GM23338 (cell line): Measurements from ENCODE around the gene RASGRP1. TPM values are rescaled to one million over a fixed set of nuclear protein-coding genes. Genes with fewer than 3 reads are reported as not detected.

Experiments used
- ATAC-seq: fragments of 200-7000 bp; cut with Tn5 transposase; 3 replicates; pipeline ENCODE4 v1.9.1; 2020
- DNase-seq: peaks from one replicate; pipeline ENCODE4 v3.0.0-alpha.2; 2015; ENCODE audit warnings: low spot score
- H2AFZ ChIP-seq: fragments of 200-600 bp; sonication (generic); 2 replicates; pipeline ENCODE4 v1.8.0; 2016; ENCODE audit warnings: antibody characterized with exemption, mild to moderate bottlenecking, moderate library complexity
- H3F3A ChIP-seq: fragments of 200-600 bp; sonication (generic); replicated peaks from 2 replicates; pipeline ENCODE4 v1.8.0; 2017; ENCODE audit warnings: antibody characterized with exemption, mixed run types, low read depth
- H3K27ac ChIP-seq: fragments of 200-600 bp; sonication (generic); 2 replicates; pipeline ENCODE4 v1.6.1; 2016; ENCODE audit warnings: low read depth
- H3K27me3 ChIP-seq: fragments of 200-600 bp; sonication (generic); 2 replicates; pipeline ENCODE4 v1.8.0; 2016; ENCODE audit warnings: mild to moderate bottlenecking, mixed run types, moderate library complexity; ENCODE audit not compliant: insufficient read depth
- H3K36me3 ChIP-seq: fragments of 200-600 bp; sonication (generic); 2 replicates; pipeline ENCODE4 v1.8.0; 2016; ENCODE audit warnings: mild to moderate bottlenecking; ENCODE audit not compliant: insufficient read depth
- H3K4me1 ChIP-seq: fragments of 200-600 bp; sonication (generic); 2 replicates; pipeline ENCODE4 v1.8.0; 2016; ENCODE audit warnings: mild to moderate bottlenecking, moderate library complexity; ENCODE audit not compliant: insufficient read depth
- H3K4me2 ChIP-seq: fragments of 200-600 bp; sonication (generic); 2 replicates; pipeline ENCODE4 v1.7.1; 2017; ENCODE audit warnings: mixed run types
- H3K4me3 ChIP-seq: fragments of 200-600 bp; sonication (generic); 2 replicates; pipeline ENCODE4 v1.6.1; 2016; ENCODE audit warnings: mixed run types
- H3K79me2 ChIP-seq: fragments of 200-600 bp; sonication (generic); replicated peaks from 2 replicates; pipeline ENCODE4 v1.8.0; 2017; ENCODE audit warnings: mild to moderate bottlenecking; ENCODE audit not compliant: insufficient read depth
- H3K9me2 ChIP-seq: fragments of 200-600 bp; sonication (generic); 2 replicates; pipeline ENCODE4 v1.8.0; 2017; ENCODE audit not compliant: insufficient read depth
- H4K20me1 ChIP-seq: fragments of 200-600 bp; sonication (generic); replicated peaks from 2 replicates; pipeline ENCODE4 v1.8.0; 2017; ENCODE audit warnings: mild to moderate bottlenecking; ENCODE audit not compliant: insufficient read depth
- H3K27ac Mint-ChIP-seq: 2 replicates; pipeline ENCODE4 v1.8.0; 2020; ENCODE audit warnings: inconsistent platforms, mild to moderate bottlenecking, moderate library complexity, mixed read lengths
- H3K27me3 Mint-ChIP-seq: 3 replicates; pipeline ENCODE4 v1.8.0; 2022; ENCODE audit warnings: low read depth, mild to moderate bottlenecking, moderate library complexity, mixed read lengths, inconsistent platforms; ENCODE audit not compliant: insufficient read depth, poor library complexity
- H3K36me3 Mint-ChIP-seq: 3 replicates; pipeline ENCODE4 v1.8.0; 2021; ENCODE audit warnings: low read depth, mild to moderate bottlenecking, inconsistent platforms, moderate library complexity, mixed read lengths
- H3K4me1 Mint-ChIP-seq: 3 replicates; pipeline ENCODE4 v1.8.0; 2020; ENCODE audit warnings: mild to moderate bottlenecking, inconsistent platforms, mixed read lengths
- H3K4me3 Mint-ChIP-seq: 3 replicates; pipeline ENCODE4 v1.8.0; 2021; ENCODE audit warnings: moderate library complexity, mild to moderate bottlenecking, inconsistent platforms, mixed read lengths
- H3K9me3 Mint-ChIP-seq: 3 replicates; pipeline ENCODE4 v1.8.0; 2020; ENCODE audit warnings: moderate library complexity, mild to moderate bottlenecking, inconsistent platforms, mixed read lengths
- CREB1 ChIP-seq: fragments of 250-450 bp; sonication (Bioruptor Pico); IDR thresholded peaks from 2 replicates; pipeline ENCODE4 v1.5.0; 2020; ENCODE audit warnings: low read depth, mild to moderate bottlenecking, moderate library complexity
- JUNB ChIP-seq: IDR thresholded peaks from one replicate; pipeline ENCODE4 v1.6.1; 2016; ENCODE audit warnings: antibody characterized with exemption; ENCODE audit not compliant: unreplicated experiment
- polyA plus RNA-seq: library from polyadenylated mRNA; unstranded; fragments of >200 nt; fragmentation: Nextera tagmentation; extraction: Ambion mirVana; gene quantifications from 2 replicates; pipeline ENCODE4 v1.2.1, GENCODE V29; 2016
- total RNA-seq: library from RNA; depleted of rRNA; stranded (reverse); fragments of >200 nt; shearing (Covaris generic); gene quantifications from 2 replicates; pipeline ENCODE4 v1.2.3, GENCODE V29; 2014
- TF ChIP-seq, protein P1 (sequence below): fragments of 250-450 bp; sonication (Bioruptor Pico); IDR thresholded peaks from 2 replicates; pipeline ENCODE4 v1.5.0; 2020; ENCODE audit warnings: mild to moderate bottlenecking, moderate library complexity

Gene RASGRP1
- total and polyA plus RNA-seq, 2 experiments from 2014 or later = 1.1 to 1.2 TPM

DNA sequence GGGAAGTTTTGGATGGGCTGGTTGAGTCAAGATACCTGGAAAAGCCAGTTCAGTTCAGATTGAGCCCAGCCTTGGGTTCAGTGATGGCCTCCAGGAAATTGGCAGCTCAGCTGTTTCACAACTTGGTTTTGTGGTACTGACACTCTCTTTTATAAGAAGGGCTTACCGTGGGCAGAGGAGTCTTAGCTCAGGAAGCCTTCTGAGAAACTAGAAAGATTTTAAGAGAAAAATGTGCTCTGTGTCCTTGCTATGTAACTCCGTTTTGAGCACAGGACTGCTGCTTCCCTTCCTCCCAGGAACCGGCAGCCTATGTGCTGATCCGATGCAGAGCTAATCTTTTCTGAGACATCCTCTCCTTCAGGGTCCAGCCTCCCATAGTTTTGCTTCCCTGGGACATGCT lies 46.6 kb upstream of the RASGRP1 start:
- Mint-ChIP-seq H3K36me3 (no peaks in the 10 kb centered on the region), H3K27me3 (peaks cover 3% of the 10 kb centered on the region), H3K27ac (no peak overlapping the region), H3K4me3 (no peak overlapping the region), H3K9me3 (no peaks in the 10 kb centered on the region), H3K4me1 (peaks cover 4% of the 10 kb centered on the region)
- TF ChIP-seq, protein P1, sequence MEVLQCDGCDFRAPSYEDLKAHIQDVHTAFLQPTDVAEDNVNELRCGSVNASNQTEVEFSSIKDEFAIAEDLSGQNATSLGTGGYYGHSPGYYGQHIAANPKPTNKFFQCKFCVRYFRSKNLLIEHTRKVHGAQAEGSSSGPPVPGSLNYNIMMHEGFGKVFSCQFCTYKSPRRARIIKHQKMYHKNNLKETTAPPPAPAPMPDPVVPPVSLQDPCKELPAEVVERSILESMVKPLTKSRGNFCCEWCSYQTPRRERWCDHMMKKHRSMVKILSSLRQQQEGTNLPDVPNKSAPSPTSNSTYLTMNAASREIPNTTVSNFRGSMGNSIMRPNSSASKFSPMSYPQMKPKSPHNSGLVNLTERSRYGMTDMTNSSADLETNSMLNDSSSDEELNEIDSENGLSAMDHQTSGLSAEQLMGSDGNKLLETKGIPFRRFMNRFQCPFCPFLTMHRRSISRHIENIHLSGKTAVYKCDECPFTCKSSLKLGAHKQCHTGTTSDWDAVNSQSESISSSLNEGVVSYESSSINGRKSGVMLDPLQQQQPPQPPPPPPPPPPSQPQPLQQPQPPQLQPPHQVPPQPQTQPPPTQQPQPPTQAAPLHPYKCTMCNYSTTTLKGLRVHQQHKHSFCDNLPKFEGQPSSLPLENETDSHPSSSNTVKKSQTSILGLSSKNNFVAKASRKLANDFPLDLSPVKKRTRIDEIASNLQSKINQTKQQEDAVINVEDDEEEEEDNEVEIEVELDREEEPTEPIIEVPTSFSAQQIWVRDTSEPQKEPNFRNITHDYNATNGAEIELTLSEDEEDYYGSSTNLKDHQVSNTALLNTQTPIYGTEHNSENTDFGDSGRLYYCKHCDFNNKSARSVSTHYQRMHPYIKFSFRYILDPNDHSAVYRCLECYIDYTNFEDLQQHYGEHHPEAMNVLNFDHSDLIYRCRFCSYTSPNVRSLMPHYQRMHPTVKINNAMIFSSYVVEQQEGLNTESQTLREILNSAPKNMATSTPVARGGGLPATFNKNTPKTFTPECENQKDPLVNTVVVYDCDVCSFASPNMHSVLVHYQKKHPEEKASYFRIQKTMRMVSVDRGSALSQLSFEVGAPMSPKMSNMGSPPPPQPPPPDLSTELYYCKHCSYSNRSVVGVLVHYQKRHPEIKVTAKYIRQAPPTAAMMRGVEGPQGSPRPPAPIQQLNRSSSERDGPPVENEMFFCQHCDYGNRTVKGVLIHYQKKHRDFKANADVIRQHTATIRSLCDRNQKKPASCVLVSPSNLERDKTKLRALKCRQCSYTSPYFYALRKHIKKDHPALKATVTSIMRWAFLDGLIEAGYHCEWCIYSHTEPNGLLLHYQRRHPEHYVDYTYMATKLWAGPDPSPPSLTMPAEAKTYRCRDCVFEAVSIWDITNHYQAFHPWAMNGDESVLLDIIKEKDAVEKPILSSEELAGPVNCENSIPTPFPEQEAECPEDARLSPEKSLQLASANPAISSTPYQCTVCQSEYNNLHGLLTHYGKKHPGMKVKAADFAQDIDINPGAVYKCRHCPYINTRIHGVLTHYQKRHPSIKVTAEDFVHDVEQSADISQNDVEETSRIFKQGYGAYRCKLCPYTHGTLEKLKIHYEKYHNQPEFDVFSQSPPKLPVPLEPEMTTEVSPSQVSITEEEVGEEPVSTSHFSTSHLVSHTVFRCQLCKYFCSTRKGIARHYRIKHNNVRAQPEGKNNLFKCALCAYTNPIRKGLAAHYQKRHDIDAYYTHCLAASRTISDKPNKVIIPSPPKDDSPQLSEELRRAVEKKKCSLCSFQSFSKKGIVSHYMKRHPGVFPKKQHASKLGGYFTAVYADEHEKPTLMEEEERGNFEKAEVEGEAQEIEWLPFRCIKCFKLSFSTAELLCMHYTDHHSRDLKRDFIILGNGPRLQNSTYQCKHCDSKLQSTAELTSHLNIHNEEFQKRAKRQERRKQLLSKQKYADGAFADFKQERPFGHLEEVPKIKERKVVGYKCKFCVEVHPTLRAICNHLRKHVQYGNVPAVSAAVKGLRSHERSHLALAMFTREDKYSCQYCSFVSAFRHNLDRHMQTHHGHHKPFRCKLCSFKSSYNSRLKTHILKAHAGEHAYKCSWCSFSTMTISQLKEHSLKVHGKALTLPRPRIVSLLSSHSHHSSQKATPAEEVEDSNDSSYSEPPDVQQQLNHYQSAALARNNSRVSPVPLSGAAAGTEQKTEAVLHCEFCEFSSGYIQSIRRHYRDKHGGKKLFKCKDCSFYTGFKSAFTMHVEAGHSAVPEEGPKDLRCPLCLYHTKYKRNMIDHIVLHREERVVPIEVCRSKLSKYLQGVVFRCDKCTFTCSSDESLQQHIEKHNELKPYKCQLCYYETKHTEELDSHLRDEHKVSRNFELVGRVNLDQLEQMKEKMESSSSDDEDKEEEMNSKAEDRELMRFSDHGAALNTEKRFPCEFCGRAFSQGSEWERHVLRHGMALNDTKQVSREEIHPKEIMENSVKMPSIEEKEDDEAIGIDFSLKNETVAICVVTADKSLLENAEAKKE (CRISPR knock-in tag) = no peak
- no peak for TF ChIP-seq CREB1 (CRISPR knock-in tag)
- Histone ChIP-seq H3K27me3 (no peaks in the 10 kb centered on the region), H3K4me1 (no peaks in the 10 kb centered on the region), H3K79me2 (no peaks in the 10 kb centered on the region), H3K36me3 (no peaks in the 10 kb centered on the region), H3K4me2 (0 out of 2 replicates have a peak overlapping the region, but pooled peaks have one; percentile 38), H3F3A (no peaks in the 10 kb centered on the region), H2AFZ (no peak overlapping the region; the same call in 1 of the 2 replicates), H4K20me1 (no peaks in the 10 kb centered on the region), H3K27ac (no peak overlapping the region), H3K4me3 (no peak overlapping the region), H3K9me2 (0 out of 2 replicates have a peak, but pooled peaks cover 6% of the 10 kb centered on the region)
- DNase-seq (no peak), ATAC-seq (no peak)

DNA sequence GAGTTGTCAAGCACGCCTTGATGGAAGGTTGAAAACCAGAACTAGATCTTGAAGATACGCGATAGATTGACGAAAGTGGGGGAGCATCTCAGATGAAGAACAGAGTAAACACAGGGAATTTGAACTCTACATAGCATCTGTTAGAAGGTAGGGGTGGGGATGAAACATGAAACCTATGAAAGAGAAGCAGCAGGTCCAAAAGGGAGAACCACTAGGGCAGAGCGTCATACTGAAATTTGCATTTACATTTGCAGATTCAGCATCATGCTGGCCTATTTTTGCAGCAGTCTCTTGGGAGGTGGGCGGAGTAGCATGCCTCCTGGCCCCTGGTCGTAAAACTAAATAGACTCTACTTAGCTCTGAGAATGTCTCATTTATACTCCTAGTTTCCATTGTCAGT lies 46.1 kb upstream of the RASGRP1 start:
- no peak overlapping the region for H3K4me3 Mint-ChIP-seq
- H4K20me1 ChIP-seq = no peaks in the 10 kb centered on the region
- no peaks in the 10 kb centered on the region for H3F3A ChIP-seq
- no peak overlapping the region for H3K27ac ChIP-seq
- peaks cover 3% of the 10 kb centered on the region for H3K27me3 Mint-ChIP-seq
- no peaks in the 10 kb centered on the region for H3K4me1 ChIP-seq
- no peaks in the 10 kb centered on the region for H3K36me3 Mint-ChIP-seq
- 0 out of 2 replicates have a peak overlapping the region, but pooled peaks have one; percentile 38 for H3K4me2 ChIP-seq
- H3K4me1 Mint-ChIP-seq = peaks cover 4% of the 10 kb centered on the region
- no peak; the same call in 2 of the 3 replicates for ATAC-seq
- no peaks in the 10 kb centered on the region for H3K9me3 Mint-ChIP-seq
- H3K4me3 ChIP-seq = no peak overlapping the region
- no peak for TF ChIP-seq JUNB
- DNase-seq = no peak
- H3K9me2 ChIP-seq = 0 out of 2 replicates have a peak, but pooled peaks cover 6% of the 10 kb centered on the region
- no peak overlapping the region for H3K27ac Mint-ChIP-seq
- no peaks in the 10 kb centered on the region for H3K27me3 ChIP-seq
- no peaks in the 10 kb centered on the region for H3K36me3 ChIP-seq
- H2AFZ ChIP-seq = peak overlapping the region; percentile 47; the same call in 1 of the 2 replicates
- H3K79me2 ChIP-seq = no peaks in the 10 kb centered on the region
